GM19035 (cell line): ENCODE results near the gene CIAO2A.

ENCODE experiments used
- ATAC-seq: cut with Tn5 transposase; IDR thresholded peaks from one replicate; pipeline ENCODE4 v1.9.1; 2021; ENCODE audit not compliant: unreplicated experiment

CIAO2A gene

GRCh38 chr15:64045101-64045435 lies 48.6 kb downstream of the CIAO2A start:
- no peak for ATAC-seq

- no peak for ATAC-seq
Measured at GRCh38 chr15:64044300-64045100, 49.1 kb downstream of the CIAO2A start.

GRCh38 chr15:64038878-64039610 lies 54.6 kb downstream of the CIAO2A start:
- ATAC-seq = no peak

GRCh38 chr15:64037966-64038365 lies 55.7 kb downstream of the CIAO2A start:
- no peak for ATAC-seq

- no peak for ATAC-seq
Measured at GRCh38 chr15:64037116-64037515, 56.5 kb downstream of the CIAO2A start.

- no peak for ATAC-seq
Measured at GRCh38 chr15:64035525-64035924, 58.1 kb downstream of the CIAO2A start.

GRCh38 chr15:64034519-64034918 lies 59.1 kb downstream of the CIAO2A start:
- ATAC-seq = no peak

GRCh38 chr15:64032329-64032728 lies 61.3 kb downstream of the CIAO2A start:
- ATAC-seq = no peak

GRCh38 chr15:64030123-64030522 lies 63.5 kb downstream of the CIAO2A start:
- ATAC-seq = no peak

- ATAC-seq = no peak
Measured at GRCh38 chr15:64029633-64030032, 64.0 kb downstream of the CIAO2A start.

GRCh38 chr15:64029110-64029509 lies 64.5 kb downstream of the CIAO2A start:
- ATAC-seq = no peak

- no peak for ATAC-seq
Measured at GRCh38 chr15:64026591-64026990, 67.0 kb downstream of the CIAO2A start.

- no peak for ATAC-seq
Measured at GRCh38 chr15:64024172-64025050, 69.2 kb downstream of the CIAO2A start.

- no peak for ATAC-seq
Measured at GRCh38 chr15:64023220-64023619, 70.4 kb downstream of the CIAO2A start.

GRCh38 chr15:64022571-64022970 lies 71.1 kb downstream of the CIAO2A start:
- no peak for ATAC-seq
